PC-3 (cell line): ENCODE results near the gene PCK2. TPM values are rescaled to one million over a fixed set of nuclear protein-coding genes. Genes with fewer than 3 reads are reported as not detected.

Experiments
- ATAC-seq: fragments of 200-7000 bp; cut with Tn5 transposase; 2 replicates; pipeline ENCODE4 v1.9.1; 2020; ENCODE audit warnings: mild to moderate bottlenecking, moderate library complexity
- BruUV-seq: library from RNA; stranded (reverse); fragments of 400-500 nt; replicated peaks from 2 replicates; lab custom pipeline; 2021; lab: Mats Ljungman, UMichigan
- CTCF ChIA-PET: fragments of 300-600 bp; sonication (Branson Sonifier 250); formaldehyde crosslinking; loops from one replicate; lab custom pipeline; 2022; ENCODE audit warnings: antibody characterized with exemption; lab: Charles Lee
- POLR2A ChIA-PET: fragments of 300-600 bp; sonication (Branson Sonifier 250); formaldehyde crosslinking; loops from one replicate; lab custom pipeline; 2022; ENCODE audit warnings: antibody characterized with exemption; ENCODE audit not compliant: unreplicated experiment; lab: Charles Lee
- DNase-seq: peaks from one replicate; pipeline ENCODE4 v3.0.0-alpha.2; 2015
- H2AFZ ChIP-seq: fragments of 300-600 bp; sonication (generic); 2 replicates; pipeline ENCODE4 v1.6.0; 2016; ENCODE audit warnings: antibody characterized with exemption, low read length
- H3F3A ChIP-seq: fragments of 300-600 bp; sonication (generic); one replicate; pipeline ENCODE4 v1.6.0; 2017; ENCODE audit warnings: antibody characterized with exemption, low read length, control low read depth, mild to moderate bottlenecking; ENCODE audit not compliant: unreplicated experiment
- H3K27ac ChIP-seq: fragments of 300-600 bp; sonication (generic); 2 replicates; pipeline ENCODE4 v1.5.1; 2016; ENCODE audit warnings: mild to moderate bottlenecking, low read length
- H3K27me3 ChIP-seq: fragments of 300-600 bp; sonication (generic); 2 replicates; pipeline ENCODE4 v1.6.1; 2016; ENCODE audit warnings: low read length, mixed read lengths
- H3K36me3 ChIP-seq: fragments of 300-600 bp; sonication (generic); 2 replicates; pipeline ENCODE4 v1.6.1; 2016; ENCODE audit warnings: low read depth, mixed run types, low read length, mixed read lengths
- H3K4me1 ChIP-seq: fragments of 300-600 bp; sonication (generic); 2 replicates; pipeline ENCODE4 v1.5.1; 2016; ENCODE audit warnings: low read length; ENCODE audit not compliant: insufficient read depth
- H3K4me2 ChIP-seq: fragments of 300-600 bp; sonication (generic); 2 replicates; pipeline ENCODE4 v1.6.0; 2016; ENCODE audit warnings: low read length
- H3K4me3 ChIP-seq: fragments of 300-600 bp; sonication (generic); 2 replicates; pipeline ENCODE4 v1.5.1; 2016; ENCODE audit warnings: mild to moderate bottlenecking, low read length, mixed read lengths
- H3K79me2 ChIP-seq: fragments of 300-600 bp; sonication (generic); 2 replicates; pipeline ENCODE4 v1.6.1; 2017; ENCODE audit warnings: low read length, mixed read lengths
- H3K9ac ChIP-seq: fragments of 300-600 bp; sonication (generic); 2 replicates; pipeline ENCODE4 v1.6.0; 2016; ENCODE audit warnings: mild to moderate bottlenecking, low read length
- H3K9me2 ChIP-seq: fragments of 300-600 bp; sonication (generic); replicated peaks from 2 replicates; pipeline ENCODE4 v1.6.1; 2016; ENCODE audit warnings: mixed run types, low read length, mixed read lengths
- H3K9me3 ChIP-seq: fragments of 300-600 bp; sonication (generic); 2 replicates; pipeline ENCODE4 v1.6.1; 2016; ENCODE audit warnings: low read length, mixed read lengths
- H4K20me1 ChIP-seq: fragments of 300-600 bp; sonication (generic); 2 replicates; pipeline ENCODE4 v1.6.1; 2016; ENCODE audit warnings: low read length, mixed read lengths
- CTCF ChIP-seq: fragments of 300-600 bp; sonication (generic); conservative IDR thresholded peaks from 2 replicates; pipeline ENCODE4 v1.5.1; 2017; ENCODE audit warnings: antibody characterized with exemption, low read depth, mild to moderate bottlenecking, low read length
- EZH2 ChIP-seq: fragments of 300-600 bp; sonication (generic); IDR thresholded peaks from one replicate; pipeline ENCODE4 v1.6.1; 2017; ENCODE audit warnings: antibody characterized with exemption, mild to moderate bottlenecking, low read length; ENCODE audit not compliant: unreplicated experiment
- EZH2phosphoT487 ChIP-seq: fragments of 300-600 bp; sonication (generic); IDR thresholded peaks from 2 replicates; pipeline ENCODE4 v1.6.1; 2018; ENCODE audit warnings: mild to moderate bottlenecking, antibody characterized with exemption, low read length, borderline replicate concordance
- intact Hi-C: fragments of 100-400 bp; cut with micrococcal nuclease; formaldehyde crosslinking; loops from 2 replicates; pipeline ENCODE4 v1.9.0; 2023
- total RNA-seq: library from RNA; depleted of rRNA; stranded (reverse); fragments of >200 nt; gene quantifications from 2 replicates; pipeline ENCODE4 v1.2.3, GENCODE V29; 2014

PCK2 gene
- total RNA-seq, 1 experiment from 2014 or later: 11.6 TPM

GRCh38 chr14:24122416-24122815, 28.3 kb downstream of the PCK2 start:
- H3K9me3 ChIP-seq: no peaks in the 10 kb centered on the region
- H3K27me3 ChIP-seq: no peaks in the 10 kb centered on the region
- intact Hi-C loops: no loop called here
- H3K36me3 ChIP-seq: peaks cover 15% of the 10 kb centered on the region
- no peak overlapping the region for H3K4me2 ChIP-seq
- ATAC-seq (no peak), DNase-seq (no peak)
- H2AFZ ChIP-seq: no peak overlapping the region
- CTCF ChIA-PET: no interaction called here
- TF ChIP-seq EZH2 (no peak), CTCF (no peak), EZH2phosphoT487 (no peak)
- H4K20me1 ChIP-seq: no peaks in the 10 kb centered on the region
- H3K9me2 ChIP-seq: no peaks in the 10 kb centered on the region
- H3K9ac ChIP-seq: no peak overlapping the region
- BruUV-seq: no TSS peak
- no peak overlapping the region for H3K4me3 ChIP-seq
- POLR2A ChIA-PET: interaction anchor here (0.5 kb wide), 1 partner anchor 28 kb away, joined by 3 read pairs; the partner anchor contains the start of gene PCK2
- no peaks in the 10 kb centered on the region for H3K4me1 ChIP-seq
- H3K27ac ChIP-seq: no peak overlapping the region
- no peaks in the 10 kb centered on the region for H3F3A ChIP-seq
- H3K79me2 ChIP-seq: no peaks in the 10 kb centered on the region

GRCh38 chr14:24122898-24123297, 28.8 kb downstream of the PCK2 start:
- Histone ChIP-seq H3K4me2 (no peak overlapping the region), H3K9ac (no peak overlapping the region), H3F3A (no peaks in the 10 kb centered on the region), H3K9me2 (no peaks in the 10 kb centered on the region), H3K27ac (no peak overlapping the region), H3K4me1 (no peaks in the 10 kb centered on the region), H4K20me1 (no peaks in the 10 kb centered on the region), H3K36me3 (peaks cover 15% of the 10 kb centered on the region), H3K9me3 (no peaks in the 10 kb centered on the region), H2AFZ (no peak overlapping the region), H3K79me2 (no peaks in the 10 kb centered on the region), H3K4me3 (no peak overlapping the region), H3K27me3 (no peaks in the 10 kb centered on the region)
- intact Hi-C loops: no loop called here
- CTCF ChIA-PET: no interaction called here
- DNase-seq: no peak
- TF ChIP-seq CTCF: no peak
- TF ChIP-seq EZH2phosphoT487: no peak
- TF ChIP-seq EZH2: no peak
- BruUV-seq: no TSS peak
- POLR2A ChIA-PET: no interaction called here
- ATAC-seq: no peak

- CTCF ChIA-PET: no interaction called here
- Histone ChIP-seq H3K27me3 (no peaks in the 10 kb centered on the region), H3K9me2 (no peaks in the 10 kb centered on the region), H3K4me2 (no peak overlapping the region), H2AFZ (no peak overlapping the region), H3K79me2 (no peaks in the 10 kb centered on the region), H4K20me1 (no peaks in the 10 kb centered on the region), H3F3A (no peaks in the 10 kb centered on the region), H3K9ac (no peak overlapping the region), H3K27ac (no peak overlapping the region), H3K4me3 (no peak overlapping the region), H3K4me1 (no peaks in the 10 kb centered on the region), H3K9me3 (no peaks in the 10 kb centered on the region), H3K36me3 (peaks cover 7% of the 10 kb centered on the region)
- DNase-seq: no peak
- TF ChIP-seq EZH2: no peak
- POLR2A ChIA-PET: interaction anchor here (0.5 kb wide), 1 partner anchor 44 kb away, joined by 5 read pairs; no protein-coding TSS in a partner anchor
- BruUV-seq: TSS peak; percentile 30
- intact Hi-C loops: no loop called here
- no peak for ATAC-seq
These were observed 29.6 kb downstream of the PCK2 start for GRCh38 chr14:24123424-24124417.
